H1 (cell line): ENCODE measurements around the gene MYO5A. TPM values are rescaled to one million over a fixed set of nuclear protein-coding genes. Genes with fewer than 3 reads are reported as not detected.

ENCODE experiments used
- CTCF ChIA-PET: fragments of 300-600 bp; sonication (Branson Sonifier 250); formaldehyde crosslinking; loops from one replicate; lab custom pipeline; 2021; ENCODE audit not compliant: partially characterized antibody; lab: Charles Lee
- POLR2A ChIA-PET: fragments of 300-600 bp; sonication (Branson Sonifier 250); formaldehyde crosslinking; loops from one replicate; lab custom pipeline; 2021; ENCODE audit warnings: inconsistent platforms; ENCODE audit not compliant: partially characterized antibody; lab: Charles Lee
- DNase-seq, 2 experiments: peaks; one replicate each; pipeline versions ENCODE4 v3.0.0 to v3.0.0-alpha.2; 2010 to 2022; ENCODE audit warnings: low spot score in 2 of 2, low read depth in 1 of 2, mixed read lengths in 1 of 2
- FAIRE-seq: peaks from 2 replicates; lab custom pipeline; 2011; peaks lifted over from hg19 to GRCh38; lab: Jason Lieb, UNC
- H2AFZ ChIP-seq: 2 replicates; pipeline ENCODE4 v1.8.1; 2012; ENCODE audit warnings: low read length, inconsistent platforms
- H2AK5ac ChIP-seq: 2 replicates; pipeline ENCODE4 v1.6.1; 2013; ENCODE audit warnings: low read depth, low read length
- H2BK120ac ChIP-seq: replicated peaks from 2 replicates; pipeline ENCODE3; 2013; ENCODE audit warnings: low read depth, low read length, inconsistent platforms
- H2BK12ac ChIP-seq: 2 replicates; pipeline ENCODE4 v1.6.1; 2013; ENCODE audit warnings: low read depth, low read length
- H2BK15ac ChIP-seq: 2 replicates; pipeline ENCODE4 v1.6.1; 2013; ENCODE audit warnings: low read length
- H2BK20ac ChIP-seq: 2 replicates; pipeline ENCODE4 v1.6.1; 2013; ENCODE audit warnings: low read length
- H2BK5ac ChIP-seq: 2 replicates; pipeline ENCODE4 v1.6.1; 2013; ENCODE audit warnings: low read depth, low read length
- H3K14ac ChIP-seq: 2 replicates; pipeline ENCODE4 v1.6.1; 2013; ENCODE audit warnings: inconsistent platforms; ENCODE audit not compliant: insufficient read length
- H3K18ac ChIP-seq: 2 replicates; pipeline ENCODE4 v1.6.1; 2013; ENCODE audit warnings: low read length; ENCODE audit errors: extremely low read depth
- H3K23ac ChIP-seq: 2 replicates; pipeline ENCODE4 v1.6.1; 2013; ENCODE audit warnings: inconsistent platforms; ENCODE audit not compliant: insufficient read length
- H3K23me2 ChIP-seq: 2 replicates; pipeline ENCODE4 v1.6.1; 2013; ENCODE audit warnings: low read depth, low read length
- H3K27ac ChIP-seq: 2 replicates; pipeline ENCODE4 v1.6.1; 2011; ENCODE audit warnings: low read depth, low read length, inconsistent platforms
- H3K27me3 ChIP-seq, 4 experiments: replicated peaks in 1 of 4; 1 replicate in 1 of 4; 2 replicates in 3 of 4; pipeline versions ENCODE4 v1.6.1 to v1.8.1; 2011 to 2013; ENCODE audit warnings: low read length in 3 of 4, mild to moderate bottlenecking in 3 of 4, inconsistent platforms in 2 of 4, mixed read lengths in 2 of 4, moderate library complexity in 1 of 4; ENCODE audit not compliant: control insufficient read depth in 3 of 4, insufficient read depth in 3 of 4; ENCODE audit errors: extremely low read depth in 1 of 4
- H3K36me3 ChIP-seq, 4 experiments: 2 replicates each; pipeline versions ENCODE4 v1.6.1 to v1.8.1; 2011 to 2013; ENCODE audit warnings: mild to moderate bottlenecking in 4 of 4, low read length in 3 of 4, moderate library complexity in 2 of 4, control low read depth in 1 of 4, inconsistent platforms in 1 of 4; ENCODE audit not compliant: insufficient read depth in 4 of 4, control insufficient read depth in 2 of 4
- H3K4ac ChIP-seq: replicated peaks from 2 replicates; pipeline ENCODE3; 2013; ENCODE audit warnings: low read length, low read depth, mixed read lengths, inconsistent platforms; ENCODE audit not compliant: insufficient read length
- H3K4me1 ChIP-seq, 4 experiments: replicated peaks in 1 of 4; 1 replicate in 1 of 4; 2 replicates in 3 of 4; pipeline versions ENCODE4 v1.6.1 to v1.8.1; 2011 to 2013; ENCODE audit warnings: low read length in 3 of 4, inconsistent platforms in 2 of 4, mixed read lengths in 1 of 4; ENCODE audit not compliant: insufficient read depth in 4 of 4, control insufficient read depth in 3 of 4
- H3K4me2 ChIP-seq, 2 experiments: 2 replicates each; pipeline versions ENCODE4 v1.6.1 to v1.8.1; 2011 to 2013; ENCODE audit warnings: low read depth in 2 of 2, low read length in 2 of 2, control low read depth in 1 of 2, inconsistent platforms in 1 of 2, mild to moderate bottlenecking in 1 of 2; ENCODE audit not compliant: insufficient read depth in 1 of 2
- H3K4me3 ChIP-seq, 4 experiments: fragments of 200-600, 300-600 bp in 1 of 4; sonication (generic), shearing (Covaris generic), sonication (Bioruptor Twin) in 1 of 4; 2 replicates each; pipeline versions ENCODE4 v1.5.1 to v1.8.1; 2011 to 2016; ENCODE audit warnings: low read length in 4 of 4, low read depth in 3 of 4, control low read depth in 2 of 4, inconsistent platforms in 2 of 4, mild to moderate bottlenecking in 2 of 4, mixed read lengths in 1 of 4, moderate library complexity in 1 of 4; ENCODE audit not compliant: insufficient read depth in 2 of 4; ENCODE audit errors: extremely low read depth in 1 of 4
- H3K56ac ChIP-seq: replicated peaks from 2 replicates; pipeline ENCODE3; 2013; ENCODE audit warnings: low read depth, mild to moderate bottlenecking, mixed read lengths, low read length, inconsistent platforms; ENCODE audit not compliant: insufficient read length
- H3K79me1 ChIP-seq: 2 replicates; pipeline ENCODE4 v1.6.1; 2013; ENCODE audit warnings: low read depth, low read length, control low read depth
- H3K79me2 ChIP-seq, 2 experiments: 2 replicates each; pipeline versions ENCODE4 v1.6.1 to v1.8.1; 2012 to 2013; ENCODE audit warnings: low read length in 2 of 2, mild to moderate bottlenecking in 2 of 2, inconsistent platforms in 1 of 2; ENCODE audit not compliant: insufficient read depth in 2 of 2, control insufficient read depth in 1 of 2
- H3K9ac ChIP-seq, 4 experiments: replicated peaks in 1 of 4; 1 replicate in 1 of 4; 2 replicates in 3 of 4; pipeline versions ENCODE4 v1.6.1 to v1.8.1; 2011 to 2013; ENCODE audit warnings: low read depth in 3 of 4, low read length in 3 of 4, control low read depth in 2 of 4, mild to moderate bottlenecking in 2 of 4, moderate library complexity in 2 of 4, inconsistent platforms in 1 of 4; ENCODE audit errors: extremely low read depth in 1 of 4
- H3K9me3 ChIP-seq, 2 experiments: 2 replicates each; pipeline versions ENCODE4 v1.6.1 to v1.8.1; 2012 to 2013; ENCODE audit warnings: mild to moderate bottlenecking in 2 of 2, moderate library complexity in 2 of 2, control low read depth in 1 of 2, inconsistent platforms in 1 of 2, low read depth in 1 of 2, low read length in 1 of 2, mixed read lengths in 1 of 2; ENCODE audit not compliant: insufficient read depth in 2 of 2
- H4K20me1 ChIP-seq, 2 experiments: replicated peaks in 1 of 2; 2 replicates each; pipeline versions ENCODE3 to v1.8.1; 2011 to 2013; ENCODE audit warnings: inconsistent platforms in 2 of 2, low read length in 2 of 2, mild to moderate bottlenecking in 1 of 2; ENCODE audit not compliant: insufficient read depth in 2 of 2, control insufficient read depth in 1 of 2
- H4K5ac ChIP-seq: 2 replicates; pipeline ENCODE4 v1.6.1; 2013; ENCODE audit warnings: low read length, low read depth, mixed read lengths, inconsistent platforms; ENCODE audit not compliant: insufficient read length
- H4K8ac ChIP-seq: 2 replicates; pipeline ENCODE4 v1.8.0; 2013; ENCODE audit warnings: mild to moderate bottlenecking, moderate library complexity, low read length, inconsistent platforms; ENCODE audit not compliant: insufficient read depth; ENCODE audit errors: extremely low read depth
- H4K91ac ChIP-seq: replicated peaks from 2 replicates; pipeline ENCODE3; 2013; ENCODE audit warnings: low read length, mixed read lengths, inconsistent platforms; ENCODE audit not compliant: insufficient read length
- CBX5 ChIP-seq: fragments of 300-800, 300-1000 bp; sonication (generic); IDR thresholded peaks from 2 replicates; pipeline ENCODE4 v1.7.1; 2016; ENCODE audit warnings: antibody characterized with exemption, low read length, low read depth
- EZH2 ChIP-seq: fragments of 200-600 bp; sonication (generic); IDR thresholded peaks from 2 replicates; pipeline ENCODE4 v1.7.1; 2012; ENCODE audit warnings: low read depth, mild to moderate bottlenecking, moderate library complexity, low read length, inconsistent platforms; ENCODE audit not compliant: severe bottlenecking
- SIRT6 ChIP-seq: IDR thresholded peaks from one replicate; pipeline ENCODE4 v1.7.1; 2012; ENCODE audit warnings: low read length, inconsistent platforms
- YY1 ChIP-seq: IDR thresholded peaks from 2 replicates; pipeline ENCODE4 v1.6.1; 2011; ENCODE audit warnings: low read depth, mild to moderate bottlenecking, low read length
- WGBS, 2 experiments: shearing (Covaris generic) in 1 of 2; methylation state at CpG; one replicate each; pipeline versions ENCODE4 v1.1.6 to v1.1.7; 2013 to 2015; ENCODE audit warnings: low lambda C conversion rate in 2 of 2, mixed read lengths in 2 of 2, inconsistent platforms in 1 of 2, low coverage in 1 of 2, missing lambda C conversion rate in 1 of 2; ENCODE audit not compliant: insufficient replicate concordance in 2 of 2, insufficient coverage in 1 of 2, insufficient read length in 1 of 2; ENCODE audit errors: extremely low coverage in 1 of 2, missing lambda C conversion rate in 1 of 2; 5-methylcytosine and 5-hydroxymethylcytosine counted together
- polyA plus RNA-seq, 7 experiments: library from polyadenylated mRNA; depleted of rRNA in 3 of 7; stranded (reverse) in 5 of 7; unstranded in 2 of 7; fragments of >200 nt in 5 of 7; fragments of 200-250 nt in 2 of 7; gene quantifications; 1 replicate in 5 of 7; 2 replicates in 1 of 7; 4 replicates in 1 of 7; pipeline versions ENCODE4 v1.2.1 to v1.2.3, GENCODE V29; 2011 to 2013; ENCODE audit warnings: missing spikeins in 2 of 7, mixed read lengths in 2 of 7
- total RNA-seq: library from RNA; stranded (reverse); fragmentation: NEBNext Ultra II Directional; extraction: Animal tissue kit (Norgen Biotek cat#: 25700); gene quantifications from 2 replicates; pipeline ENCODE4 v1.2.1, GENCODE V29; 2021

MYO5A gene
- total and polyA plus RNA-seq, 2 of the 8 experiments (the other 6 are each of a cell fraction or from before 2014, with no cell fraction given) = 11.4 to 24.7 TPM

GRCh38 chr15:52566889-52567288 is 38.2 kb upstream of the MYO5A start:
- no peaks in the 10 kb centered on the region for H3K79me1 ChIP-seq
- peaks cover 5% of the 10 kb centered on the region for H3K23me2 ChIP-seq
- H4K91ac ChIP-seq = no peak overlapping the region
- H3K56ac ChIP-seq = no peak overlapping the region
- no peak overlapping the region for H2BK5ac ChIP-seq
- H3K4ac ChIP-seq = no peak overlapping the region
- no peak overlapping the region for H3K18ac ChIP-seq
- H3K4me2 ChIP-seq = peak overlapping the region; percentile 73 to 97
- H4K20me1 ChIP-seq = peaks cover 20 to 24% of the 10 kb centered on the region in 2 experiments
- TF ChIP-seq EZH2 = no peak
- TF ChIP-seq SIRT6 = no peak
- TF ChIP-seq CBX5 = no peak
- no peak for TF ChIP-seq YY1
- TF ChIP-seq, all 59 proteins: peak for 0
- Histone ChIP-seq H3K23ac (no peak overlapping the region), H3K14ac (no peak overlapping the region), H2BK120ac (no peak overlapping the region), H2AK5ac (no peak overlapping the region), H4K5ac (no peak overlapping the region), H4K8ac (no peak overlapping the region), H2BK12ac (no peak overlapping the region), H3K27ac (no peak overlapping the region), H3K4me3 (peak overlapping the region in 3 of 4 experiments; percentile 78 to 93 (median 89); a peak in 4 of 8 replicates), H3K9ac (no peak overlapping the region), H3K27me3 (no peaks in the 10 kb centered on the region), H3K79me2 (peaks cover 53 to 67% of the 10 kb centered on the region in 2 experiments), H3K4me1 (peaks cover 0 to 7% (median 2%) of the 10 kb centered on the region in 4 experiments; a peak in 3 of 7 replicates), H2BK15ac (no peak overlapping the region), H3K36me3 (no peaks in the 10 kb centered on the region), H3K9me3 (no peaks in the 10 kb centered on the region), H2AFZ (no peak overlapping the region), H2BK20ac (no peak overlapping the region)
- POLR2A ChIA-PET = interaction anchor here (0.6 to 1.5 kb wide), 8 partner anchors 15 to 290 kb away, joined by 3 to 4 read pairs (median 3); no protein-coding TSS in a partner anchor
- FAIRE-seq = no peak
- WGBS, 2 experiments = 81% methylated on average over 4 of the region's 4 CpGs; no CpG with 5 or more reads in 1 of the 2 experiments
- DNase-seq = no peak
- CTCF ChIA-PET = no interaction called here
